Endothelial cell of umbilical vein (primary cell): ENCODE data around the gene ADAT3. TPM values are rescaled to one million over a fixed set of nuclear protein-coding genes. Genes with fewer than 3 reads are reported as not detected.

ENCODE experiments used
- BruUV-seq: library from RNA; stranded (reverse); fragments of 400-500 nt; replicated peaks from 2 replicates; lab custom pipeline; 2021; lab: Mats Ljungman, UMichigan
- CTCF ChIA-PET: fragments of 300-600, 350-600 bp; sonication (Branson Sonifier 250); formaldehyde crosslinking; loops from one replicate; lab custom pipeline; 2021; ENCODE audit warnings: antibody characterized with exemption, inconsistent platforms; lab: Charles Lee
- POLR2A ChIA-PET: fragments of 300-600, 350-600 bp; sonication (Branson Sonifier 250); formaldehyde crosslinking; loops from one replicate; lab custom pipeline; 2021; ENCODE audit warnings: antibody characterized with exemption, inconsistent platforms; lab: Charles Lee
- DNase-seq: peaks from one replicate; pipeline ENCODE4 v3.0.0-alpha.2; 2011; ENCODE audit warnings: low read depth, low spot score
- FAIRE-seq: peaks from 2 replicates; lab custom pipeline; 2011; peaks lifted over from hg19 to GRCh38; lab: Jason Lieb, UNC
- H2AFZ ChIP-seq: 2 replicates; pipeline ENCODE4 v1.6.0; 2012; ENCODE audit warnings: low read depth, low read length, control low read depth, inconsistent platforms
- H3K27ac ChIP-seq: 2 replicates; pipeline ENCODE4 v1.5.1; 2011; ENCODE audit warnings: low read depth, mild to moderate bottlenecking, control low read depth, low read length, moderate library complexity; ENCODE audit not compliant: insufficient read depth
- H3K27me3 ChIP-seq, 2 experiments: 2 replicates each; pipeline versions ENCODE4 v1.6.0 to v1.6.1; 2011; ENCODE audit warnings: low read length in 2 of 2, mixed read lengths in 1 of 2; ENCODE audit not compliant: control insufficient read depth in 2 of 2, insufficient read depth in 2 of 2
- H3K36me3 ChIP-seq, 2 experiments: 2 replicates in 1 of 2; 3 replicates in 1 of 2; pipeline ENCODE4 v1.5.1; 2011; ENCODE audit warnings: low read length in 2 of 2, mild to moderate bottlenecking in 1 of 2, moderate library complexity in 1 of 2; ENCODE audit not compliant: control insufficient read depth in 2 of 2, insufficient read depth in 2 of 2; ENCODE audit errors: extremely low read depth in 1 of 2
- H3K4me1 ChIP-seq: 3 replicates; pipeline ENCODE4 v1.5.1; 2011; ENCODE audit warnings: mild to moderate bottlenecking, low read length; ENCODE audit not compliant: control insufficient read depth, insufficient read depth; ENCODE audit errors: extremely low read depth
- H3K4me2 ChIP-seq: 2 replicates; pipeline ENCODE4 v1.6.1; 2011; ENCODE audit warnings: low read length, control low read depth, mixed read lengths; ENCODE audit not compliant: insufficient read depth
- H3K4me3 ChIP-seq, 3 experiments: fragments of 200-600 bp in 1 of 3; sonication (generic), shearing (Covaris generic) in 1 of 3; replicated peaks in 1 of 3; 2 replicates each; pipeline ENCODE4 v1.5.1; 2011 to 2016; ENCODE audit warnings: control low read depth in 3 of 3, low read length in 3 of 3, mild to moderate bottlenecking in 2 of 3, inconsistent platforms in 1 of 3, low read depth in 1 of 3, moderate library complexity in 1 of 3; ENCODE audit not compliant: insufficient read depth in 1 of 3
- H3K79me2 ChIP-seq: 2 replicates; pipeline ENCODE4 v1.6.0; 2012; ENCODE audit warnings: low read length, inconsistent platforms; ENCODE audit not compliant: control insufficient read depth, insufficient read depth
- H3K9ac ChIP-seq: replicated peaks from 2 replicates; pipeline ENCODE3; 2011; ENCODE audit warnings: low read length, control low read depth; ENCODE audit not compliant: insufficient read depth; ENCODE audit errors: extremely low read depth
- H3K9me1 ChIP-seq: replicated peaks from 3 replicates; pipeline ENCODE4 v1.6.0; 2011; ENCODE audit warnings: mild to moderate bottlenecking, low read length; ENCODE audit not compliant: control insufficient read depth, insufficient read depth; ENCODE audit errors: extremely low read depth
- H3K9me3 ChIP-seq: replicated peaks from 2 replicates; pipeline ENCODE4 v1.5.1; 2012; ENCODE audit warnings: low read length, inconsistent platforms; ENCODE audit not compliant: control insufficient read depth, insufficient read depth
- H4K20me1 ChIP-seq: replicated peaks from 2 replicates; pipeline ENCODE3; 2011; ENCODE audit warnings: mild to moderate bottlenecking, low read length; ENCODE audit not compliant: control insufficient read depth, insufficient read depth; ENCODE audit errors: extremely low read depth
- CTCF ChIP-seq, 2 donors: IDR thresholded peaks; 1 replicate in 1 of 2; 2 replicates in 1 of 2; pipeline ENCODE4 v1.5.1; 2011; ENCODE audit warnings: low read length in 2 of 2, mild to moderate bottlenecking in 2 of 2, moderate library complexity in 2 of 2, control low read depth in 1 of 2, inconsistent platforms in 1 of 2, low read depth in 1 of 2; ENCODE audit not compliant: insufficient read depth in 1 of 2; ENCODE audit errors: extremely low read depth in 1 of 2
- EZH2 ChIP-seq: IDR thresholded peaks from 2 replicates; pipeline ENCODE4 v1.6.1; 2012; ENCODE audit warnings: borderline replicate concordance, low read depth, mild to moderate bottlenecking, moderate library complexity, low read length, inconsistent platforms; ENCODE audit not compliant: severe bottlenecking
- FOS ChIP-seq: IDR thresholded peaks from 2 replicates; pipeline ENCODE4 v1.6.1; 2011; ENCODE audit warnings: mild to moderate bottlenecking, low read length, moderate library complexity, borderline replicate concordance; ENCODE audit not compliant: insufficient read depth
- JUN ChIP-seq: IDR thresholded peaks from 2 replicates; pipeline ENCODE4 v1.6.1; 2011; ENCODE audit warnings: borderline replicate concordance, low read depth; ENCODE audit not compliant: insufficient read length, insufficient read depth
- MAX ChIP-seq: IDR thresholded peaks from 2 replicates; pipeline ENCODE4 v1.6.1; 2011; ENCODE audit not compliant: insufficient read depth, insufficient read length
- MYC ChIP-seq: IDR thresholded peaks from one replicate; pipeline ENCODE4 v1.6.1; 2011; ENCODE audit warnings: mild to moderate bottlenecking, low read depth, low read length
- POLR2A ChIP-seq: IDR thresholded peaks from 2 replicates; pipeline ENCODE4 v1.6.1; 2012; ENCODE audit warnings: low read depth, mild to moderate bottlenecking, control low read depth, low read length
- dilution Hi-C: fragments of 300-500 bp; cut with MboI; formaldehyde crosslinking; loops from one replicate; pipeline ENCODE4 v1.15.0; 2019; ENCODE audit warnings: low sequenced_read_pairs; ENCODE audit not compliant: extremely low pct_ligation_motif_present
- intact Hi-C: fragments of 100-400 bp; cut with micrococcal nuclease; formaldehyde crosslinking; loops from one replicate; pipeline ENCODE4 v1.10.0; 2022
- polyA plus RNA-seq, 4 experiments: library from polyadenylated mRNA; depleted of rRNA in 3 of 4; stranded (reverse) in 3 of 4; unstranded in 1 of 4; fragments of >200 nt; gene quantifications; 2 replicates each; pipeline versions ENCODE4 v1.2.1 to v1.2.3, GENCODE V29; 2011 to 2012; ENCODE audit warnings: missing spikeins in 1 of 4
- total RNA-seq: library from RNA; stranded (reverse); gene quantifications from 2 replicates; pipeline ENCODE4 v1.2.3, GENCODE V29; 2021

ADAT3 gene
- total and polyA plus RNA-seq, 2 donors (not counting 3 experiments of a cell fraction or from before 2014, with no cell fraction given), result 5.7 to 11.7 TPM

- H3K27me3 ChIP-seq, result no peaks in the 10 kb centered on the region
- H4K20me1 ChIP-seq, result no peaks in the 10 kb centered on the region
- FAIRE-seq, result peak; percentile 79
- ChIA-PET POLR2A (no interaction called here), CTCF (interaction anchor here (0.6 to 1.6 kb wide), 3 partner anchors 13 to 78 kb away, joined by 3 to 6 read pairs (median 4); no protein-coding TSS in a partner anchor)
- peak overlapping the region; percentile 56 for H3K27ac ChIP-seq
- H2AFZ ChIP-seq, result no peak overlapping the region
- H3K4me1 ChIP-seq, result peaks cover 19% of the 10 kb centered on the region
- DNase-seq, result peak; percentile 81
- peak overlapping the region; percentile 35 to 95 (median 49) for H3K4me3 ChIP-seq
- dilution Hi-C loops, result no loop called here
- intact Hi-C loops, result no loop called here
- H3K36me3 ChIP-seq, result no peaks in the 10 kb centered on the region
- TF ChIP-seq POLR2A (no peak), EZH2 (no peak), MAX (no peak), JUN (no peak), MYC (no peak), FOS (no peak), CTCF (IDR thresholded peaks at IDR 0.05; ENCODE audit: extremely low read depth in 1 of 2, insufficient read depth in 1 of 2, low read depth in 1 of 2, low read length in 2 of 2) (no peak)
- no peaks in the 10 kb centered on the region for H3K9me1 ChIP-seq
- H3K4me2 ChIP-seq, result peak overlapping the region; percentile 57
- BruUV-seq, result no TSS peak
- no peaks in the 10 kb centered on the region for H3K9me3 ChIP-seq
- H3K79me2 ChIP-seq, result peaks cover 54% of the 10 kb centered on the region
- peak overlapping the region; percentile 71 for H3K9ac ChIP-seq
These were observed 37.1 kb downstream of the ADAT3 start for GRCh38 chr19:1942078-1942933.
